SK-MEL-5 (cell line): ENCODE data around the gene GANC. TPM values are rescaled to one million over a fixed set of nuclear protein-coding genes. Genes with fewer than 3 reads are reported as not detected.
"Not testable (repeated sequence)": the region's sequence is repeated elsewhere in the genome, so short reads cannot be mapped to it uniquely, and the experiment has no call there.

Source experiments
- DNase-seq: peaks from one replicate; pipeline ENCODE4 v3.0.0-alpha.2; 2016; ENCODE audit warnings: low read depth, low spot score
- in situ Hi-C: cut with HindIII; loops from 2 replicates; pipeline ENCODE4 v1.10.0; 2016; ENCODE audit warnings: low sequenced_read_pairs, high pct_unique_total_duplicates, low pct_unique_long_range_greater_than_20kb
- total RNA-seq: library from RNA; depleted of rRNA; stranded (reverse); fragments of >200 nt; shearing (Covaris generic); gene quantifications from 2 replicates; pipeline ENCODE4 v1.2.3, GENCODE V29; 2014

GANC gene
- total RNA-seq, 1 experiment from 2014 or later = 19.3 TPM

DNA sequence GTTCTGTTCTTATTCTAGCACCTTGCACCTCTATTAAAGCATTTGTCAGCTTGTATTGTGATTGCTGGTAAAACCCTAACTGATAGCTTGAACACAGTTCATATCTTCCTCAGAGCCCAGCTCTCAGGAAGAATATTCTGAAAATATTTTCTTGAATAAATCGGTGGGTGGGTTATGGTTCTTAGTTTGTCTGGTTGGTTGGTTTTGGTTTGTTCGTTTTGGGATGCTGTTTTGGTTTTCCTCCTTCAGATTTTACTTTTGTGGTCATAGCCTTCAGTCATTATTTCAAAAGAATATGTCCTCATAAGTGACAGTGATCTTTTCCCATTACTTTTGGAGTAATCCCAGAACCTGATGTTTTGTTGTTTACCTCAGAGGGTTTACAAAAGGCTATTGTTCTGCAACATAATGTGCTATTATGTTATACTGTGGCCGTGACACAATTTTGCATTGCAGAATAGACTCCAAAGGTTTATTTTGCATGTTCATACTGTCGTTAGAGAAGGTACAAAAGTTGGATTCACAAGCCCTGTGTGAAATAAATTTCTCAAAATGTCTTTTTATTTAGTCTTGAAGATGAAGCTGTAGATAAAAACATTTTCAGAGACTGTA, 2.9 kb downstream of the GANC start:
- peak; percentile 87 for DNase-seq
- in situ Hi-C loops = no loop called here

GRCh38 chr15:42276762-42277161, 3.8 kb downstream of the GANC start:
- in situ Hi-C loops = no loop called here
- no peak for DNase-seq

GRCh38 chr15:42279234-42279723, 6.3 kb downstream of the GANC start:
- no peak for DNase-seq
- in situ Hi-C loops = no loop called here

GRCh38 chr15:42282344-42282743, 9.3 kb downstream of the GANC start:
- DNase-seq = no peak
- in situ Hi-C loops = no loop called here

GRCh38 chr15:42282926-42283325, 9.9 kb downstream of the GANC start:
- DNase-seq = no peak
- in situ Hi-C loops = no loop called here

- in situ Hi-C loops = no loop called here
Measured at GRCh38 chr15:42283671-42284070, 10.7 kb downstream of the GANC start.

DNA sequence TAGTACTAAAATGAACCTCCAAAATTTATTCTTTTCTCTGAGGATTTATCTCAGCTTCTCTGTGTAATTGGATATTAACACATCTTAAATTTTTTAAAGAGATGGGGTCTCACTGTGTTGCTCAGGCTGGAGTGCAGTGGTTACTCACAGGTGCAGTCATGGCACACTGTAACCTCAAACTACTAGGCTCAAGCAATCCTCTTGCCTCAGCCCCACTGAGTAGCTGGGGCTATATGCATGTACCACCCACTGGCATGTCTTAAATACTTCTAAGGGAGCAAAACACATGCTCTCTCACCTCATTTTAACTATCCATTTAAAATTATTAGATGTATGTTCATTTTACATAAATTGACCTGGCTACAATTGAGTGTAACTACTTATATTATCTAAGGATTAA, 11.6 kb downstream of the GANC start:
- in situ Hi-C loops = no loop called here
- DNase-seq = no peak

More at GRCh38 chr15:42283671-42284070, 10.7 kb downstream of the GANC start:
- no peak for DNase-seq

GRCh38 chr15:42285034-42285433, 12.0 kb downstream of the GANC start:
- no peak for DNase-seq
- in situ Hi-C loops = no loop called here

GRCh38 chr15:42286445-42287029, 13.5 kb downstream of the GANC start:
- in situ Hi-C loops = no loop called here
- DNase-seq = no peak

DNA sequence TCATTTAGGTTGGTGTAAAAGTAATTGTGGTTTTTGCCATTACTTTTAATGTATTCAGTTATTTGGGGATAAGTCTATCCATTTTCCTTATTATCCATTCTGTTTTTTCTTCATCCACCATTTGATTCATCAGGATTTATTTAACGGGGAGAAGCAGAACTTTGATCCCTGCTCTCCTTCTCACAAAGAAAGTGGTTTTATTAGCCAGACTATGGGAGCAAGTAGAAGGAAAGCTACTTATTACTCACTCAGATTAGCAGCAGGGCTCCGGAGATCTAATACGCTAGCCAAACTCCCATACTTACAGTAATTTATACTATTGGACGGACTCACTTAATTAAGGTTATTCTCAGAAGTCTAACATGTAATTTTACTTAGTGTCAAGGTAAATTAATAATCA, 14.9 kb downstream of the GANC start:
- no peak for DNase-seq
- in situ Hi-C loops = no loop called here

DNA sequence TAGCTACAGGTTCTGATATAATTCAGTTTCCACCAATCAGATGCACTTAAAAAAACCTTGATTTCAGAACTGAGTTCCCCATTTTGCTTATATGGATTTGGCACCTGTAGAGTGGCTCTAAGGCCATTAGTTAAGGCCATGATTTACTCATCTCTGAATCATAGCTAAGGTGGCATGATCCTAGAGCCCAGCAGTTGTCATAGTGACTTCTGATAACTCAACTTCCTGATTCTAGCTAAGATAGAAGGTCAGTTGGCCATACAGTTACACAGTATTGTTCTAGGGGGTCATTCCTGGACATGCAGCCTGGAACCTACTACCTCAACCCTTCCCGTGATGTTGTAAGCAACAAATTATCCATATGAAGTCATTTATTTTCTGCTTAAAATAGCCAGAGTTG, 16.2 kb downstream of the GANC start:
- DNase-seq = no peak
- in situ Hi-C loops = no loop called here

GRCh38 chr15:42301004-42301403, 28.0 kb downstream of the GANC start:
- in situ Hi-C loops, DNase-seq: not testable (repeated sequence)

GRCh38 chr15:42306681-42307080, 33.7 kb downstream of the GANC start:
- no peak for DNase-seq
- in situ Hi-C loops = no loop called here

- in situ Hi-C loops = no loop called here
- DNase-seq = peak; percentile 45
Measured at GRCh38 chr15:42313463-42313862, 40.5 kb downstream of the GANC start.

- DNase-seq = no peak
- in situ Hi-C loops = no loop called here
Measured at GRCh38 chr15:42314818-42315217, 41.8 kb downstream of the GANC start.

DNA sequence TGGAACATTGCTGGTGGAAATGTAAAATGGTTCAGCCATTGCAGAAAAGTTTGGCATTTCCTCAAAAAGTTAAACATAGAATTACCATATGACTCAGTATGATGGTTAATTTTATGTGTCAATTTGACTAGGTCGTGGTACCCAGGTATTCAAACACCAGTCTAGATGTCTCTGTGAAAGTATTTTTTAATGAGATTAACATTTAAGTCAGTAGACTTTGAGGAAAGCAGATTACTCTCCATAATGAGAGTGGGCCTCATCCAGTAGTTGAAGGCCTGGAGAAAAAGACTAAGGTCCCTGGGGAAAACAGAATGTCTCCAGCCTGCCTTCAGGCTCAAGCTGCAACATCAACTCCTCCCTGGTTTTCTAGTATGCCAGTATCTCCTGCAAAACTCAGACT, 42.5 kb downstream of the GANC start:
- in situ Hi-C loops = no loop called here
- DNase-seq = no peak

DNA sequence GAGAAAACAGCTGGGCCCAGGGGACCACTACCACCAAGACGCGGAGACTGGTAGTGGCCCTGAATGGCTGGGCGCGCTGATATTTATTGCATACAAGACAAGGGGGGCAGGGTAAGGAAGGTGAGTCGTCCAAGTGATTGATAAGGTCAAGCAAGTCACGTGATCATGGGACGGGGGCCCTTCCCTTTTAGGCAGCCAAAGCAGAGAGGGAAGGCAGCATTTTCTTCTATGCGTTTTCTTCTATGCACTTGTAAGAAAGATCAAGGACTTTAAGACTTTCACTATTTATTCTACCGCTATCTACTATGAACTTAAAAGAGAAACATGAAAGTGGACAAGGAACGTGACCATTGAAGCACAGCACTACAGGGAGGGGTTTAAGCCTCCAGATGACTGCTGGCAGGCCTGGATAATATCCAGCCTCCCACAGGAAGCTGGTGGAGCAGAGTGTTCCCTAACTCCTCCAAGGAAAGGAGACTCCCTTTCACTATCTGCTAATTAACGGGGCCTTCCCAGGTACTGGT, 43.3 kb downstream of the GANC start:
- in situ Hi-C loops, DNase-seq: not testable (repeated sequence)

- peak; percentile 63 for DNase-seq
- in situ Hi-C loops = no loop called here
Measured at GRCh38 chr15:42319206-42319605, 46.2 kb downstream of the GANC start.

DNA sequence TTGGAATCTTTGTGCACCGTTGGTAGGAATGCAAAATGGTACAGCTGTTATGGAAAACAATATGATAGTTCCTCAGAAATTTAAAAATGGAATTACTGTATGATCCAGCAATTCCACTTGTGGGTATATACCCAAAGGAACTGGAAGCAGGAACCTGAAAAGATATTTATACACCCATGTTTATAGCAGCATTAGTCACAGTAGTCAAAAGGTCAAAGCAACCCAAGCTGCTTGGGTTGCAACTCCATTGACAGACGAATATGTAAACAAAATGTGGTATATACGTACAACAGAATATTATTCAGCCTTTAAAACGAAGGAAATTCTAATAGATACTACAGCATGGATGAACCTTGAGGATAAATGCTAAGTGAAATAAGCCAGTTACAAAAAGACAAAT, 51.3 kb downstream of the GANC start:
- DNase-seq = peak; percentile 28
- in situ Hi-C loops = no loop called here
